ENCODE results near the gene GRK4.
"Not testable (repeated sequence)": the region's sequence is repeated elsewhere in the genome, so short reads cannot be mapped to it uniquely, and the experiment has no call there.

Gene GRK4

DNA sequence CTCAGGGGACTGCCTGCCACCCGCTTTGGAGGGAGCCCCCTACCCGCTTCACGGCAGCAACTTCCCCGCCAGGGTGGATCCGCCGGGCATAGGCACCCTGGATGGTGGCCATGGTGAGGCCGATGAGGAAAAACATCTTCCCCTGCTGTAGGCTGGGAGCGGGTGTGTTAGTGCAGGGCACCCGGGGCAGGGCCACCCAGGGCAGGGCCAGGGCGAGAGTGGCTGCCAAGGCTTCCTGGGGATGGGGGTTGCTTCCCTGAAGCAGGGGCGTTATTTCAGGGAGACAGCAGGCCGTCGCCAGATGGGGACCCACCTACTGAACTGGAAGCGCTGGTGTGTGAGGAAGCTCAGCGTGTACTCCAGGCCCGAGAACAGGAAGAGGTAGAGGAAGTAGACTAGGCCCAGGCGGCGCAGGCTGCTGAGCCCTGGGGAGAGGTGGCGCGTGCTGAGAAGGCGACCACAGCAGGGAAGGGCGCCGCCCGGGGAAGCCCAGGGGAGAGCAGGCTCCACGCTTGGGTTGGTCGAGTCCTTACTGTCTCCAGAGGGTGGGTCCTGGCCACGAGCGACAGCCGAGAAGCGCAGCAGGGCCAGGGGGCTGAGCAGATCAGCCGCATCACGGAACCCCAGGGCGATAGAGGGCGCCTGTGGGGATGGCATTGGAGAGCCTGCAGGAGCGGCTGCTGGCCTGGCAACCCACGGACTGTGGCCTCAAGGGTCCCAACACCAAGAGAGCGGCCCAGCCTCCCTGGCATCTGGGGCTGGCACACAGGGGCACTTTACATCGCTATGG, 31.7 kb upstream of the GRK4 start:
- DNase-seq: no peak

- DNase-seq: no peak
Observed at GRCh38 chr4:2932321-2932950, 30.9 kb upstream of the GRK4 start.

GRCh38 chr4:2932951-2933565, 30.3 kb upstream of the GRK4 start:
- no peak for DNase-seq

DNA sequence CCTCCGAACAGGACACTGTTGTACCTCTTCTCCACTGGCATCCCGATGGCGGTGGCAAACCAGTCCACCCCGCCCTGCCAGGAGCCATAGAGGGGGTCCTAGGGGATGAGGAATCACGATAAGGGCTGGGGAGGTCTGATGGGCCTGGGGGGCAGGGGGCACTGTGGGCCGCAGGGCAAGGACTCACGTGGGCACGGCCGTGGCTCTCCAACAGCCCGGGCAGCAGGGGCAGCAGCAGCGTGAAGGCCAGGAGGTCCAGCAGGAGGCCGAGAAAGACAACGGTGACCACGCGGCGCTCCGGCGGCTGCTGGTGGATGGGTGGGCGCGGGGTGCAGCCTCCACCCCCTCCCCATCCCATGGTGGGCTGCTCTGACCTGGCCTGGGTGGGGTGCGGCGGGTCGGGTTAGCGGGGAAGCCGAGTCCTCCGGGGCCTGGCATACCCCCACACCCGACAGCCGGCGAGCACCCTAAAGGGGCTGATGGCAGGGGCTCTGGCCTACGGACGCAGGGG, 29.8 kb upstream of the GRK4 start:
- no peak for DNase-seq

GRCh38 chr4:2934077-2934812, 29.1 kb upstream of the GRK4 start:
- DNase-seq: no peak

GRCh38 chr4:2934813-2935761, 28.3 kb upstream of the GRK4 start:
- DNase-seq: peak; percentile 86

DNA sequence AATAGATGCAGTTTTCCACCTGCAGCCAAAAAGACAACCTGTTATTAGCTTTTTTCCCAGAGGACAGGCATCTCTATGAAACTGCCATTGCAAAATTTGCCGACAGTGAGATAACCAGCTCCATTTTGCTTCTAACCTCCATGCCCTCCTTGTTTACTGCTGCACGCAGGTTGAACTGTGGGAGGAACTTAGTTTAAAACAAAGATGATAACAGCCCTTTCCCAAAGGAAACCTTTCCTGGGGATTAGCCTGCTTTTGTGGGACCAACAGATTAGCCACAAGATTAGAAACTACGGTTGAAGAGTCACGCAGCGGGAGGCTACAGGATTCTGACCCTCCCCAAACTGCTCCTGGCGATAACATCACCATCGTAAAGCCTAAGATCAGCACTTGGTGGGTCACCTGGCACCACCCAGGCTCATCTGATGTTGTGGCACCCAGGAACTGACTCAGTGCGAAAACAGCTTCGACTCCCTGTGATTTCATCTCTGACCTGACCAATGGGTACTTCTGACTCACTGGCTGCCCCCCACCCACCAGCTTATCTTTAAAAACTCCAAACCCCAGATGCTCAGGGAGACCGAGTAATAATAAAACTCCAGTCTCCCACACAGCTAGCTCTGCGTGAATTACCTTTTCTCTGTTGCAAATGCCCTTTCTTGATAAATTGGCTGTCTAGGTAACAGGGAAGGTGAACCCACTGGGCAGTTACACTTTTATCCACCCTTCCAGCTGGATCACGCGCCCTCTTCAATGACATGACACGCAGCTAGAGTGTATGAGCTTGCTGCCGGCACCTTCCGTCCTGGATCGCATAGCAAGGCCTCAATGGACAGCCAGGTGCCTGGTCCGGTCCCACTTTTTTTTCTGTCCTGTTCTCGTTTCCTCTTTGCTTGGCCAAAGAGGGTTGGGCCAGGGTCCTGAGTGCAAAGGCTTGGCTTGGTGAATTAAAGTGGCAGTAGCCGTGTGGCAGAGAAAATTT, 27.3 kb upstream of the GRK4 start:
- no peak for DNase-seq

GRCh38 chr4:2936773-2937145, 26.6 kb upstream of the GRK4 start:
- DNase-seq: no peak

GRCh38 chr4:2937146-2937857, 26.1 kb upstream of the GRK4 start:
- no peak for DNase-seq

GRCh38 chr4:2937986-2938385, 25.4 kb upstream of the GRK4 start:
- no peak for DNase-seq

DNA sequence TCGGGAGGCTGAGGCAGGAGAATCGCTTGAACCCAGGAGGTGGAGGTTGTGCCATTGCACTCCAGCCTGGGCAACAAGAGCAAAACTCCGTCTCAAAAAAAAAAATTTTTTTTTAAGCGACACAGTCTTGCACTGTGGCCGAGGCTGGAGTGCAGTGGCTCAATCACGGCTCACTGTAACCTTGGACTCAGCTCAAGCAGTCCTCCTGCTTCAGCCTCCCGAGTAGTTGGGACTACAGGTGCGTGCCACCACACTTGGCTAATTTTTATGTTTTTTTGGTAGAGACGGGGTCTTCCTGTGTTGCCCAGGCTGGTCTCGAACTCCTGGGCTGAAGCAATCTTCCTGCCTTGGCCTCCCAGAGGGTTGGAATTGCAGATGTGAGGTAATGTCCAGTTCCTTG, 25.0 kb upstream of the GRK4 start:
- not testable (repeated sequence) for DNase-seq

- no peak for DNase-seq
Observed at GRCh38 chr4:2938906-2939305, 24.5 kb upstream of the GRK4 start.

DNA sequence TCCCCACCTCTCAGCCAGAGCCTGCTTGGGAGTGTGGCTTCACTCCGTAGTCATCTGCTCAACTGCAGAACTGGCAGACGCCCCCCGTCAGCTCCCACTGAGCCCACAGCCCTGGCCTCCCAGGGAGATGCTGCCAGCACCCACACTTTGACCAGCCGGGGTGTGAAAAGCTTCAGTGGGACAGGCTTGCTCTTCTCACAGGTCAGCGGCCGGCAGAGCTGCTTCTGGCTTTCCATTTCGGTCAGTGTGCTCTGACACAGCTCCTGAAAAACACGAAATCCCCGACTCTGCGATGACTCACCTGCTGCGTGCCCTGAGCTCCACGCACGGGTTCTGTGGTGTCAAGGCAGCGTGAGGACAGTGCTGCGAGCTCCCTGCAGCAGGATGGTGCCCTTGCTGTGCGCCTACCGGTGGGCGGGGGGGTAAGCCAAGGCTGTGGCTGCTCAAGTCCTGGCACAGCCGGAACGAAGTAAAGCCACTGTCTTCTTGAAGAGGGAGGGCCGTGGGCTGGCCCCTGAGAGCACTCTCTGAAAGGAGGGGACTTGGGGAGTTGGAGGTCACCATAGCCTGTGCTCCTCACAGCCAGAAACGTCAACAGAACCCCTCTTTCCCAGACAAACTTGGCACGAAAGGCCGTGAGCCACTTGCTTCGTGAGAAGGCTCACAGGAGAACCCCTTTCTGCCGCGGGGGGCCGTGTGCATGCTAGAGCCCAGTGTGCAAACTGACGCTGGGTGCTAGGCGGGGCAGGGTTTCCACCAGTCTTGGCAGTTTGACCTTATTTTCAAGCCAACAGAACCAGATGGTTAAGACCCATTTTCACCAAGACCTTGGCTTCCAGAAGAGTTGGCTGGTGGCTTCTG, 23.8 kb upstream of the GRK4 start:
- DNase-seq: no peak

- no peak for DNase-seq
Observed at GRCh38 chr4:2940267-2941137, 22.9 kb upstream of the GRK4 start.

- no peak for DNase-seq
Observed at GRCh38 chr4:2941138-2942036, 22.0 kb upstream of the GRK4 start.

GRCh38 chr4:2942037-2942531, 21.3 kb upstream of the GRK4 start:
- DNase-seq: no peak
